ENCODE results near the gene PI4KB. TPM values are rescaled to one million over a fixed set of nuclear protein-coding genes. Genes with fewer than 3 reads are reported as not detected.

PI4KB gene
- total and polyA plus RNA-seq, 2 of the 13 experiments (the other 11 are each of a cell fraction or from before 2014, with no cell fraction given), result 19.5 to 29.3 TPM

DNA sequence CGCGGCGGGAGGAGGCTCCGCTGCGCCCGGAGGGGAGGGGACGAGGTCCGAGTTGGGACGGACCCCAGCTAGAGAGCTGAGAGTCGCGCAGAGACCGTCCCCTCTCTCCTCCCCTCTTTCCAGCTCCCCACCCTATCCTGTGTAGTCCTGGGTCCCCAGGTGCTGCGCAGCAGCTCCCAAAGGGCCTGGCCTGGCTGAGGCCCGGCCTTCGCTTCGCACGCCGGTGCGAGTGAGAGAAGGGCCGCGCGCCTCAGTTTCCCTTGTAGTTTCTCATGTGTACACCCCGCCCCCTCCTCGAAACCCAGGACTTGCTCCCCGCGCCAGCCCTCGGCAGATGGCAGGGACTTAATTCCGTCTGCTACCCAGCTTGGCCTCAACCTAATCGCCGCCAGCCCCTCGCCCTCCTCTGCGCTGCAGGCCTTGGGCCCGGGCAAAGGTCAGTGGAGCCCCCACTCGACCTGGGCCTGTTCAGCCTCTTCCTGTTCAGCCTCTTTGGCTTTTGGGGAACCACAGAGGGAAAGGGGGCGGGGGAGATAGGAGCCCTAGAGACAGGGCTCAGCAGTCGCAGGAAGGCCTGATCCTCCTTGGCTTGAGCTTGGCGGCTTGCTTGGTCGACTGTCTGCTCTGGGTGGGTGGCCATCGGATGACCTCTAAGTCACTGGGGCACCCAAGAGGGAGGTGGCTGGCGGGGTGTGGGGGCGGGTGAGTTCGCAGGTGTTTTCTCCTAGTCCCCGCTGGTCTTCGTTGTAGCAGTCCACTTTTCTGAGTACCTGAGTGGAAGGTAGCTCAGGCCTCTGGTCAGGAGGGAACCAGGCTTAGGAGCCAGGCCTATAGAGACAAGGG, 44.1 kb downstream of the PI4KB start (continued):
- TF ChIP-seq, protein P1, sequence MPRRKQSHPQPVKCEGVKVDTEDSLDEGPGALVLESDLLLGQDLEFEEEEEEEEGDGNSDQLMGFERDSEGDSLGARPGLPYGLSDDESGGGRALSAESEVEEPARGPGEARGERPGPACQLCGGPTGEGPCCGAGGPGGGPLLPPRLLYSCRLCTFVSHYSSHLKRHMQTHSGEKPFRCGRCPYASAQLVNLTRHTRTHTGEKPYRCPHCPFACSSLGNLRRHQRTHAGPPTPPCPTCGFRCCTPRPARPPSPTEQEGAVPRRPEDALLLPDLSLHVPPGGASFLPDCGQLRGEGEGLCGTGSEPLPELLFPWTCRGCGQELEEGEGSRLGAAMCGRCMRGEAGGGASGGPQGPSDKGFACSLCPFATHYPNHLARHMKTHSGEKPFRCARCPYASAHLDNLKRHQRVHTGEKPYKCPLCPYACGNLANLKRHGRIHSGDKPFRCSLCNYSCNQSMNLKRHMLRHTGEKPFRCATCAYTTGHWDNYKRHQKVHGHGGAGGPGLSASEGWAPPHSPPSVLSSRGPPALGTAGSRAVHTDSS (CRISPR knock-in tag; conservative IDR thresholded peaks at IDR 0.05), result no peak
- TF ChIP-seq, protein P2, sequence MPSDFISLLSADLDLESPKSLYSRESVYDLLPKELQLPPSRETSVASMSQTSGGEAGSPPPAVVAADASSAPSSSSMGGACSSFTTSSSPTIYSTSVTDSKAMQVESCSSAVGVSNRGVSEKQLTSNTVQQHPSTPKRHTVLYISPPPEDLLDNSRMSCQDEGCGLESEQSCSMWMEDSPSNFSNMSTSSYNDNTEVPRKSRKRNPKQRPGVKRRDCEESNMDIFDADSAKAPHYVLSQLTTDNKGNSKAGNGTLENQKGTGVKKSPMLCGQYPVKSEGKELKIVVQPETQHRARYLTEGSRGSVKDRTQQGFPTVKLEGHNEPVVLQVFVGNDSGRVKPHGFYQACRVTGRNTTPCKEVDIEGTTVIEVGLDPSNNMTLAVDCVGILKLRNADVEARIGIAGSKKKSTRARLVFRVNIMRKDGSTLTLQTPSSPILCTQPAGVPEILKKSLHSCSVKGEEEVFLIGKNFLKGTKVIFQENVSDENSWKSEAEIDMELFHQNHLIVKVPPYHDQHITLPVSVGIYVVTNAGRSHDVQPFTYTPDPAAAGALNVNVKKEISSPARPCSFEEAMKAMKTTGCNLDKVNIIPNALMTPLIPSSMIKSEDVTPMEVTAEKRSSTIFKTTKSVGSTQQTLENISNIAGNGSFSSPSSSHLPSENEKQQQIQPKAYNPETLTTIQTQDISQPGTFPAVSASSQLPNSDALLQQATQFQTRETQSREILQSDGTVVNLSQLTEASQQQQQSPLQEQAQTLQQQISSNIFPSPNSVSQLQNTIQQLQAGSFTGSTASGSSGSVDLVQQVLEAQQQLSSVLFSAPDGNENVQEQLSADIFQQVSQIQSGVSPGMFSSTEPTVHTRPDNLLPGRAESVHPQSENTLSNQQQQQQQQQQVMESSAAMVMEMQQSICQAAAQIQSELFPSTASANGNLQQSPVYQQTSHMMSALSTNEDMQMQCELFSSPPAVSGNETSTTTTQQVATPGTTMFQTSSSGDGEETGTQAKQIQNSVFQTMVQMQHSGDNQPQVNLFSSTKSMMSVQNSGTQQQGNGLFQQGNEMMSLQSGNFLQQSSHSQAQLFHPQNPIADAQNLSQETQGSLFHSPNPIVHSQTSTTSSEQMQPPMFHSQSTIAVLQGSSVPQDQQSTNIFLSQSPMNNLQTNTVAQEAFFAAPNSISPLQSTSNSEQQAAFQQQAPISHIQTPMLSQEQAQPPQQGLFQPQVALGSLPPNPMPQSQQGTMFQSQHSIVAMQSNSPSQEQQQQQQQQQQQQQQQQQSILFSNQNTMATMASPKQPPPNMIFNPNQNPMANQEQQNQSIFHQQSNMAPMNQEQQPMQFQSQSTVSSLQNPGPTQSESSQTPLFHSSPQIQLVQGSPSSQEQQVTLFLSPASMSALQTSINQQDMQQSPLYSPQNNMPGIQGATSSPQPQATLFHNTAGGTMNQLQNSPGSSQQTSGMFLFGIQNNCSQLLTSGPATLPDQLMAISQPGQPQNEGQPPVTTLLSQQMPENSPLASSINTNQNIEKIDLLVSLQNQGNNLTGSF (CRISPR knock-in tag; IDR thresholded peaks at IDR 0.05), result no peak
- no peak for TF ChIP-seq ZFAT (CRISPR knock-in tag; conservative IDR thresholded peaks at IDR 0.05)
- no peak for TF ChIP-seq PTBP1 (IDR thresholded peaks at IDR 0.05; ENCODE audit: low read depth, low read length, poor library complexity, severe bottlenecking)
- TF ChIP-seq, protein P3, sequence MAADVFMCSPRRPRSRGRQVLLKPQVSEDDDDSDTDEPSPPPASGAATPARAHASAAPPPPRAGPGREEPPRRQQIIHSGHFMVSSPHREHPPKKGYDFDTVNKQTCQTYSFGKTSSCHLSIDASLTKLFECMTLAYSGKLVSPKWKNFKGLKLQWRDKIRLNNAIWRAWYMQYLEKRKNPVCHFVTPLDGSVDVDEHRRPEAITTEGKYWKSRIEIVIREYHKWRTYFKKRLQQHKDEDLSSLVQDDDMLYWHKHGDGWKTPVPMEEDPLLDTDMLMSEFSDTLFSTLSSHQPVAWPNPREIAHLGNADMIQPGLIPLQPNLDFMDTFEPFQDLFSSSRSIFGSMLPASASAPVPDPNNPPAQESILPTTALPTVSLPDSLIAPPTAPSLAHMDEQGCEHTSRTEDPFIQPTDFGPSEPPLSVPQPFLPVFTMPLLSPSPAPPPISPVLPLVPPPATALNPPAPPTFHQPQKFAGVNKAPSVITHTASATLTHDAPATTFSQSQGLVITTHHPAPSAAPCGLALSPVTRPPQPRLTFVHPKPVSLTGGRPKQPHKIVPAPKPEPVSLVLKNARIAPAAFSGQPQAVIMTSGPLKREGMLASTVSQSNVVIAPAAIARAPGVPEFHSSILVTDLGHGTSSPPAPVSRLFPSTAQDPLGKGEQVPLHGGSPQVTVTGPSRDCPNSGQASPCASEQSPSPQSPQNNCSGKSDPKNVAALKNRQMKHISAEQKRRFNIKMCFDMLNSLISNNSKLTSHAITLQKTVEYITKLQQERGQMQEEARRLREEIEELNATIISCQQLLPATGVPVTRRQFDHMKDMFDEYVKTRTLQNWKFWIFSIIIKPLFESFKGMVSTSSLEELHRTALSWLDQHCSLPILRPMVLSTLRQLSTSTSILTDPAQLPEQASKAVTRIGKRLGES (CRISPR knock-in tag; IDR thresholded peaks at IDR 0.05; ENCODE audit: borderline replicate concordance), result no peak
- TF ChIP-seq MTA3 (CRISPR knock-in tag; IDR thresholded peaks at IDR 0.05), result no peak
- TF ChIP-seq CCAR2 (optimal IDR thresholded peaks at IDR 0.05; ENCODE audit: low read depth, low read length), result no peak
- TF ChIP-seq, protein P4, sequence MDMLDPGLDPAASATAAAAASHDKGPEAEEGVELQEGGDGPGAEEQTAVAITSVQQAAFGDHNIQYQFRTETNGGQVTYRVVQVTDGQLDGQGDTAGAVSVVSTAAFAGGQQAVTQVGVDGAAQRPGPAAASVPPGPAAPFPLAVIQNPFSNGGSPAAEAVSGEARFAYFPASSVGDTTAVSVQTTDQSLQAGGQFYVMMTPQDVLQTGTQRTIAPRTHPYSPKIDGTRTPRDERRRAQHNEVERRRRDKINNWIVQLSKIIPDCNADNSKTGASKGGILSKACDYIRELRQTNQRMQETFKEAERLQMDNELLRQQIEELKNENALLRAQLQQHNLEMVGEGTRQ (IDR thresholded peaks at IDR 0.05; ENCODE audit: low read depth, low read length), result no peak
- TF ChIP-seq, protein P4 (CRISPR knock-in tag; IDR thresholded peaks at IDR 0.05; ENCODE audit: borderline replicate concordance), result no peak
- TF ChIP-seq IKZF4 (CRISPR knock-in tag; IDR thresholded peaks at IDR 0.05; ENCODE audit: borderline replicate concordance, low read depth, not compliant biosample characterization), result no peak
- peak; percentile 51; the same call in 1 of the 2 replicates for TF ChIP-seq SPEN (CRISPR knock-in tag; IDR thresholded peaks at IDR 0.05; ENCODE audit: low read depth)
- TF ChIP-seq BORCS8-MEF2B (CRISPR knock-in tag; IDR thresholded peaks at IDR 0.05), result peak; percentile 77
- no peak for TF ChIP-seq ZFP1 (CRISPR knock-in tag; IDR thresholded peaks at IDR 0.05)
- no peak for TF ChIP-seq GABPA (IDR thresholded peaks at IDR 0.05; ENCODE audit: low read depth, low read length)
- no peak; the same call in 1 of the 2 replicates for TF ChIP-seq GABPA (CRISPR knock-in tag; IDR thresholded peaks at IDR 0.05; ENCODE audit: low read depth)
- no peak for TF ChIP-seq THYN1 (CRISPR knock-in tag; IDR thresholded peaks at IDR 0.05; ENCODE audit: borderline replicate concordance, low read depth)

Data from HepG2 (cell line).